ENCODE measurements around the gene UNC80.

The UNC80 gene

GRCh38 chr2:209911486-209911885 is 139.9 kb downstream of the UNC80 start:
- DNase-seq (ENCODE audit: low spot score): no peak

GRCh38 chr2:209913786-209914345 is 142.2 kb downstream of the UNC80 start:
- DNase-seq (ENCODE audit: low spot score): no peak

- DNase-seq (ENCODE audit: low spot score): no peak
Measured at GRCh38 chr2:209917154-209917771, 145.6 kb downstream of the UNC80 start.

- DNase-seq (ENCODE audit: low spot score): no peak
Measured at GRCh38 chr2:209918251-209918650, 146.6 kb downstream of the UNC80 start.

GRCh38 chr2:209922116-209922515 is 150.5 kb downstream of the UNC80 start:
- no peak for DNase-seq (ENCODE audit: low spot score)

GRCh38 chr2:209929369-209929768 is 157.7 kb downstream of the UNC80 start:
- DNase-seq (ENCODE audit: low spot score): no peak

- no peak for DNase-seq (ENCODE audit: low spot score)
Measured at GRCh38 chr2:209933499-209934483, 162.2 kb downstream of the UNC80 start.

- DNase-seq (ENCODE audit: low spot score): no peak
Measured at GRCh38 chr2:209936106-209936666, 164.6 kb downstream of the UNC80 start.

GRCh38 chr2:209937893-209938292 is 166.3 kb downstream of the UNC80 start:
- DNase-seq (ENCODE audit: low spot score): no peak

- no peak for DNase-seq (ENCODE audit: low spot score)
Measured at GRCh38 chr2:209938906-209939305, 167.3 kb downstream of the UNC80 start.

- DNase-seq (ENCODE audit: low spot score): no peak
Measured at GRCh38 chr2:209940936-209941335, 169.3 kb downstream of the UNC80 start.

- no peak for DNase-seq (ENCODE audit: low spot score)
Measured at GRCh38 chr2:209942426-209942825, 170.8 kb downstream of the UNC80 start.

GRCh38 chr2:209942936-209943605 is 171.4 kb downstream of the UNC80 start:
- DNase-seq (ENCODE audit: low spot score): no peak

GRCh38 chr2:209943776-209944175 is 172.1 kb downstream of the UNC80 start:
- DNase-seq (ENCODE audit: low spot score): no peak

GRCh38 chr2:209946539-209946938 is 174.9 kb downstream of the UNC80 start:
- no peak for DNase-seq (ENCODE audit: low spot score)

- DNase-seq (ENCODE audit: low spot score): no peak
Measured at GRCh38 chr2:209956271-209956670, 184.6 kb downstream of the UNC80 start.

GRCh38 chr2:209958016-209958415 is 186.4 kb downstream of the UNC80 start:
- DNase-seq (ENCODE audit: low spot score): no peak

- DNase-seq (ENCODE audit: low spot score): no peak
Measured at GRCh38 chr2:209960045-209960444, 188.4 kb downstream of the UNC80 start.

GRCh38 chr2:209960676-209961630 is 189.3 kb downstream of the UNC80 start:
- DNase-seq (ENCODE audit: low spot score): peak; percentile 47

- no peak for DNase-seq (ENCODE audit: low spot score)
Measured at GRCh38 chr2:209965723-209966122, 194.1 kb downstream of the UNC80 start.

- no peak for DNase-seq (ENCODE audit: low spot score)
Measured at GRCh38 chr2:209969692-209970091, 198.1 kb downstream of the UNC80 start.

Data from germinal center (tissue), 1 donor.